SK-N-MC (cell line): ENCODE results near the gene NMRAL1.

Source experiments
- DNase-seq: peaks from one replicate; pipeline ENCODE4 v3.0.0-alpha.2; 2011; ENCODE audit warnings: low read depth, low spot score
- H3K27ac ChIP-seq: fragments of 200-600 bp; sonication (generic); 2 replicates; pipeline ENCODE4 v1.5.1; 2016; ENCODE audit warnings: mixed run types
- H3K36me3 ChIP-seq: fragments of 200-600 bp; sonication (generic); 2 replicates; pipeline ENCODE4 v1.6.1; 2017; ENCODE audit warnings: antibody characterized with exemption, low read length, mixed read lengths; ENCODE audit not compliant: insufficient read depth
- H3K4me3 ChIP-seq: fragments of 200-600 bp; sonication (generic); 2 replicates; pipeline ENCODE4 v1.5.1; 2016
- H3K9ac ChIP-seq: fragments of 200-600 bp; sonication (generic); 2 replicates; pipeline ENCODE4 v1.8.0; 2017; ENCODE audit warnings: mixed run types, mixed read lengths; ENCODE audit not compliant: insufficient read length
- H3K9me3 ChIP-seq: fragments of 200-600 bp; sonication (generic); 2 replicates; pipeline ENCODE4 v1.6.1; 2017; ENCODE audit warnings: low read depth, mild to moderate bottlenecking, antibody characterized with exemption, low read length, moderate library complexity, mixed read lengths
- EZH2 ChIP-seq: fragments of 200-600 bp; sonication (generic); IDR thresholded peaks from one replicate; pipeline ENCODE4 v1.6.1; 2017; ENCODE audit warnings: antibody characterized with exemption
- FOXP2 ChIP-seq: optimal IDR thresholded peaks from 2 replicates; pipeline ENCODE3; 2011; ENCODE audit warnings: mild to moderate bottlenecking, moderate library complexity; ENCODE audit not compliant: insufficient read depth; ENCODE audit errors: extremely low read length, control extremely low read depth
- POLR2AphosphoS5 ChIP-seq: IDR thresholded peaks from 2 replicates; pipeline ENCODE4 v1.6.1; 2012; ENCODE audit warnings: mild to moderate bottlenecking, low read depth, low read length, borderline replicate concordance

The NMRAL1 gene

GRCh38 chr16:4508806-4509205 is 34.4 kb upstream of the NMRAL1 start:
- H3K27ac ChIP-seq, result no peak overlapping the region
- H3K9ac ChIP-seq, result no peak overlapping the region
- no peak overlapping the region for H3K4me3 ChIP-seq
- no peak for DNase-seq
- H3K9me3 ChIP-seq, result no peaks in the 10 kb centered on the region
- H3K36me3 ChIP-seq, result peaks cover 43% of the 10 kb centered on the region; the same call in 1 of the 2 replicates
- TF ChIP-seq FOXP2 (no peak), EZH2 (no peak), POLR2AphosphoS5 (no peak)

- H3K27ac ChIP-seq, result no peak overlapping the region
- H3K9ac ChIP-seq, result no peak overlapping the region
- TF ChIP-seq POLR2AphosphoS5, result no peak
- TF ChIP-seq EZH2, result no peak
- TF ChIP-seq FOXP2, result no peak
- no peak for DNase-seq
- no peaks in the 10 kb centered on the region for H3K9me3 ChIP-seq
- H3K4me3 ChIP-seq, result no peak overlapping the region
- H3K36me3 ChIP-seq, result peaks cover 43% of the 10 kb centered on the region; the same call in 1 of the 2 replicates
These were observed 33.3 kb upstream of the NMRAL1 start for GRCh38 chr16:4507588-4508345.

- Histone ChIP-seq H3K4me3 (no peak overlapping the region), H3K36me3 (peaks cover 37% of the 10 kb centered on the region; the same call in 1 of the 2 replicates), H3K27ac (no peak overlapping the region), H3K9ac (no peak overlapping the region), H3K9me3 (no peaks in the 10 kb centered on the region)
- no peak for TF ChIP-seq POLR2AphosphoS5
- no peak for TF ChIP-seq FOXP2
- TF ChIP-seq EZH2, result no peak
- no peak for DNase-seq
These were observed 32.0 kb upstream of the NMRAL1 start for GRCh38 chr16:4506450-4506849.

GRCh38 chr16:4505356-4506147 is 31.1 kb upstream of the NMRAL1 start:
- Histone ChIP-seq H3K9ac (no peak overlapping the region), H3K4me3 (no peak overlapping the region), H3K9me3 (no peaks in the 10 kb centered on the region), H3K36me3 (peaks cover 29% of the 10 kb centered on the region; the same call in 1 of the 2 replicates), H3K27ac (no peak overlapping the region)
- no peak for DNase-seq
- TF ChIP-seq POLR2AphosphoS5 (no peak), EZH2 (no peak), FOXP2 (no peak)

GRCh38 chr16:4501071-4501478 is 26.6 kb upstream of the NMRAL1 start:
- Histone ChIP-seq H3K36me3 (peaks cover 6% of the 10 kb centered on the region; the same call in 1 of the 2 replicates), H3K9me3 (no peaks in the 10 kb centered on the region), H3K4me3 (no peak overlapping the region), H3K9ac (no peak overlapping the region), H3K27ac (no peak overlapping the region)
- DNase-seq, result no peak
- TF ChIP-seq EZH2 (no peak), POLR2AphosphoS5 (no peak), FOXP2 (no peak)

GRCh38 chr16:4500272-4500671 is 25.8 kb upstream of the NMRAL1 start:
- TF ChIP-seq FOXP2 (no peak), POLR2AphosphoS5 (no peak), EZH2 (no peak)
- H3K4me3 ChIP-seq, result no peak overlapping the region

GRCh38 chr16:4499196-4499555 is 24.8 kb upstream of the NMRAL1 start:
- H3K27ac ChIP-seq, result no peak overlapping the region
- peaks cover 6% of the 10 kb centered on the region; the same call in 1 of the 2 replicates for H3K36me3 ChIP-seq

More at GRCh38 chr16:4500272-4500671, 25.8 kb upstream of the NMRAL1 start:
- Histone ChIP-seq H3K9ac (no peak overlapping the region), H3K27ac (no peak overlapping the region), H3K9me3 (no peaks in the 10 kb centered on the region), H3K36me3 (peaks cover 6% of the 10 kb centered on the region; the same call in 1 of the 2 replicates)
- no peak for DNase-seq

GRCh38 chr16:4498546-4499195 is 24.2 kb upstream of the NMRAL1 start:
- no peak for DNase-seq
- Histone ChIP-seq H3K4me3 (no peak overlapping the region), H3K36me3 (peaks cover 6% of the 10 kb centered on the region; the same call in 1 of the 2 replicates), H3K27ac (no peak overlapping the region), H3K9ac (no peak overlapping the region), H3K9me3 (no peaks in the 10 kb centered on the region)
- TF ChIP-seq EZH2 (no peak), POLR2AphosphoS5 (no peak), FOXP2 (no peak)

More at GRCh38 chr16:4499196-4499555, 24.8 kb upstream of the NMRAL1 start:
- Histone ChIP-seq H3K9me3 (no peaks in the 10 kb centered on the region), H3K4me3 (no peak overlapping the region), H3K9ac (no peak overlapping the region)
- TF ChIP-seq POLR2AphosphoS5 (no peak), FOXP2 (no peak), EZH2 (no peak)
- no peak for DNase-seq
